Endometrial microvascular endothelial cells (primary cell): ENCODE results near the gene PRKAR1B. TPM values are rescaled to one million over a fixed set of nuclear protein-coding genes. Genes with fewer than 3 reads are reported as not detected.

Experiments used
- in situ Hi-C: cut with HindIII; loops from 2 replicates; pipeline ENCODE4 v1.10.0; 2017; ENCODE audit warnings: low sequenced_read_pairs, low pct_unique_long_range_greater_than_20kb; ENCODE audit errors: inconsistent ontology term
- total RNA-seq: library from RNA; depleted of rRNA; stranded (reverse); fragments of >200 nt; gene quantifications from one replicate; pipeline ENCODE4 v1.2.3, GENCODE V29; 2015; ENCODE audit errors: inconsistent ontology term

Gene PRKAR1B
- total RNA-seq, 1 donor from 2014 or later = 17.2 TPM

- in situ Hi-C loops = no loop called here
Measured at GRCh38 chr7:548401-548800, 178.7 kb downstream of the PRKAR1B start.

- in situ Hi-C loops = no loop called here
Measured at GRCh38 chr7:545470-545869, 181.6 kb downstream of the PRKAR1B start.

- in situ Hi-C loops = no loop called here
Measured at GRCh38 chr7:544338-545221, 182.5 kb downstream of the PRKAR1B start.

GRCh38 chr7:543501-544337 lies 183.4 kb downstream of the PRKAR1B start:
- in situ Hi-C loops = no loop called here

GRCh38 chr7:542713-543500 lies 184.2 kb downstream of the PRKAR1B start:
- in situ Hi-C loops = no loop called here

- in situ Hi-C loops = no loop called here
Measured at GRCh38 chr7:542131-542712, 184.9 kb downstream of the PRKAR1B start.

- in situ Hi-C loops = no loop called here
Measured at GRCh38 chr7:541661-542060, 185.4 kb downstream of the PRKAR1B start.

- in situ Hi-C loops = no loop called here
Measured at GRCh38 chr7:540997-541396, 186.1 kb downstream of the PRKAR1B start.

GRCh38 chr7:540579-540978 lies 186.5 kb downstream of the PRKAR1B start:
- in situ Hi-C loops = no loop called here

- in situ Hi-C loops = no loop called here
Measured at GRCh38 chr7:539731-540411, 187.2 kb downstream of the PRKAR1B start.

GRCh38 chr7:538764-539685 lies 188.1 kb downstream of the PRKAR1B start:
- in situ Hi-C loops = no loop called here

GRCh38 chr7:537911-538634 lies 189.0 kb downstream of the PRKAR1B start:
- in situ Hi-C loops = no loop called here

GRCh38 chr7:536231-536630 lies 190.8 kb downstream of the PRKAR1B start:
- in situ Hi-C loops = no loop called here

- in situ Hi-C loops = no loop called here
Measured at GRCh38 chr7:534959-535358, 192.1 kb downstream of the PRKAR1B start.

GRCh38 chr7:534075-534474 lies 193.0 kb downstream of the PRKAR1B start:
- in situ Hi-C loops = no loop called here

- in situ Hi-C loops = no loop called here
Measured at GRCh38 chr7:533266-533665, 193.8 kb downstream of the PRKAR1B start.
